NCI-H2227 (cell line): Measurements from ENCODE around the gene KDELR3.

ENCODE experiments used
- DNase-seq: peaks from one replicate; lab custom pipeline; 2025; ENCODE audit not compliant: unreplicated experiment; lab: John Stamatoyannopoulos, UW

Gene KDELR3

DNA sequence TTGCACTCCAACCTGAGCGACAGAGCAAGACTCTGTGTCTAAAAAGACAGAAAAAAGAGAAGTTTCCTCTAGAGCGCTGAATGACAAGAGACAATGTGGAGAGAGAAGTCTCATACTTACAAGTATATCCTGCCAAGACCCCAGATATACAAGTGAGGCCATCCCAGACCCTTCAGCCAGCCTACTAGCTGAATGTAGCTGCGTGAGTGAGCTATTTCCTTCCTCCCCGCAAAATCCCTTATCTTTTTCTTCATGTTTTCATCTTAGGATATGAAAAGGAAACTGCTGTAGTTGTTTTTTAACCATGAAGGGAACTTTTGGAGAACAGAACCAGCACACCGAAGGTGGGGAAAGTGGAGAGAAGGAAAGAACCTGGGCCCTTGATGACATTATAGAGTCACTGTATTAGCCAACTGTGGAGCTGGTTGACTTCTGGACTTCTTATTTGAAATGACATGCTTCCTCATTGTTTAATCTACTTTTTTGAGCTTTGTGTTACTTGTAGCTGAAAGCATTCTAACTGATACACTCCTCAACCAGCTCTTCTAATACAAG lies 42.6 kb downstream of the KDELR3 start:
- no peak for DNase-seq

DNA sequence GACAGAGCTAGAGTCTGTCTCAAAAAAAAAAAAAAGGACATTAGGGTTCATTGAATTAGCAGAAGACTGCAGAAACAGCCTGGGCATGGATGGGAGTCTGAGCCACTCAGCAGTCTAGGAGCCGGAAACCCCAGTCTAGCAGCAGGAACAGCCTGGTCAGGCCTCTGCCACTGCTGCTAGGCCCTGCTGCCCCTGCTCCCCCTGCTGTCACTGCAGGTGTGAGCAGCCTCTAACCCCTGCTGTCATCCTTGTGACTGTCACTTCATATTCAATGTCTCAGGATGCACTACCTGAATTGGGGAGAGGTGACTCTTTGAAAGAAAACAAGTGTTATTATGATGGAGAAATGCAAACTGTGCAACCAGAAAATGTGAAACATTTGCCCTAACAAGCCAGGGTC lies 45.2 kb downstream of the KDELR3 start:
- DNase-seq = no peak

DNA sequence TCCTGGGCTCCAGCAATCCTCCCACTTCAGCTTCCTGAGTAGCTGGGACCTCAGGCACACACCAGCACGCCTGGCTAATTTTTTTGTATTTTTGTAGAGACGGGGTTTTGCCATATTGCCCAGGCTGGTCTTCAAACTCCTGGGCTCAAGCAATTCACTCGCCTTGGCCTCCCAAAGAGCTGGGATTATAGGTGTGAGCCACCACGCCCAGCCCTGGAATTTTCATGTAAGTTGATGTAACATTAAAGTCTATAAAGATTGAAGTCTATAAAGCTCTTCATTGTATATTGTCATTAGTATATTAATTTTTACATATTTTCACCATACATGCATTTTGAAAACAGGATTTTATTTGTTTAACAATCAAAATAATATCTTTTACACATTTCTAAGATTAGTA lies 50.7 kb downstream of the KDELR3 start:
- DNase-seq = no peak

DNA sequence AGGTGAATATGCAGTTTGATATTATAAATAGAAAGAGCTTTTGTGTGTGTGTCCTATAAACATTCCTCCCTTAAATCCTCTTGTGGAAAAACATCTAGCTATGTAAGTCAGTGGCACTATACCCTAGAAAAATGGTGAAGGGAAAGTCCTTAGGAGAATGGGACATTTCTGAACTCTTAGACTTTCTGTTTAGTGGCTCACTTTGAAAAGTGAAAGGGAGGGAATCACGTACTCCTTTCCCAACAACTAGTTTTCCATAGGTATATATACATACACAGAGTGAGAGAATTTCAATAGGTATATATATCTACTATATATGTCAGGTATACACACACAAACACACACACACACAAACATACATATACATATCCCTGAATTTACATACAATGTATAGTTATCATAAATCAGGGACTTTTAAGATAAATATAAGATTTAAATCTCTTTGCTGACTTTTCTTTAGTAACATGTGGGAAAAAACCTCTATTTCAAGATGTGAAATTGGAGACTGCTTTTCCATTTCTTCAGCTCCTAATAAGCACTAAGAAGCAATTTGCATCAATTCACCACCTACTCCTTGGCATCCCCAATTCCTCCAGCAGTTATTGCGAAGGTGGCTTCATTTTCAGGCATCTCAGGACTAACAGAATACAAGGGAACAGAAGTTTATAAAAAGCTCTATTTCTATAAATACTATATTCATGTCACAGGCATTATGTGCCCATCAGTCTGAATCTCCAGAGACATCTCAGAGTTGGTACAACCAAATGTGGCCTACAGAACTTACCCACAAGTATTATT lies 51.8 kb downstream of the KDELR3 start:
- DNase-seq = no peak

DNA sequence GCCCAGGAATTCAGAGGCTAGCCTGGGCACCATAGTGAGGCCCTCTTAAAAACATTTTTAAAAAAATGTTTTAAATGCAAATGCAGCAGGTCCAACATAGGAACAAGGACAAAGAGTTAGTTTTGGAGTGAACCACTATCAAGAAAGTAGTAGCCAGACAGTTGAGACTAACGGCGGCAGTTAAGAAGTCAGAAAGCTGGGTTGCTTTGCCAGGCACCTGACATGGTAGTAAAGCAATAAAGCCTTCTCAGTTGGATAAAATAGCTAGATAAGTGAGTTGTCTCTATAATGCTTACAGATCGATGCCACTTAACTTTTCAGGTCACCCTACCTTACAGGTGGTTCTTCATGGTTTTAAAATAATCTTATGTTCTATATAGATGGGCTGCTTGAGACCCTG lies 55.1 kb downstream of the KDELR3 start:
- no peak for DNase-seq

DNA sequence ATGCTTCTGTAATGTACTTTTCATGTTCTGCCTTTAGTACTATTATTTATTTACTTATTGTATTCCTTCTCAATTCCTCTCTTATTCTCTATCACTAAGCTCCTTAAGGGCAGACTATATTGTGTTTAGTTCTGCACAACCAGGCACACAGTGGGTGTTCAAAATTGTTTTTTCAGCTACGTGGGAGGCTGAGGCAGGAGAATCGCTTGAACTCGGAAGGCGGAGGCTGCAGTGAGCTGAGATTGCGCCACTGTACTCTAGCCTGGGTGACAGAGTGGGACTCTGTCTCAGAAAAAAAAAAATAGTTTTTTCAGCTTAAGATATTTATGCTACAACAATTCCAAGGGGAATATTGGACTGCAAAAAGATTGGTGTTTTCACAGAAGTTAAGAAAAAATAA lies 55.6 kb downstream of the KDELR3 start:
- no peak for DNase-seq

DNA sequence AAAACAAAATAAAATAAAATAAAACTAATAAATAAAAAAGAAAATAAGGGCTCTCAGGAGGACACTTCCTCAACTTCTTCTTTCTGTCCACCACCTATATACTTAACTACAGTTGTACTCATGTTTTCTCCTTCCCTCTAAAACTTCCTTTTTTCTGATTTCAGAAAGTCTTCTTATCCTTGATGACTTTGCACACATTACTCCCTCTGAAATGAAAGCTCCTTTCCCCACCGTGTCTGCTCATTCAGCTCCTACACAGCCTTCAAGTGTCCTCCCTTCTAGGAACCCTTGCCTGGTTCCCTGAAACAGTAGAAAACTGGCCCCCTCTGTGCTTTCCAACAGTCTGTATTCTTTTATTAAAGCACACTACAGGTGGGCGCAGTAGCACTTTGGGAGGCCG lies 56.5 kb downstream of the KDELR3 start:
- DNase-seq = no peak

DNA sequence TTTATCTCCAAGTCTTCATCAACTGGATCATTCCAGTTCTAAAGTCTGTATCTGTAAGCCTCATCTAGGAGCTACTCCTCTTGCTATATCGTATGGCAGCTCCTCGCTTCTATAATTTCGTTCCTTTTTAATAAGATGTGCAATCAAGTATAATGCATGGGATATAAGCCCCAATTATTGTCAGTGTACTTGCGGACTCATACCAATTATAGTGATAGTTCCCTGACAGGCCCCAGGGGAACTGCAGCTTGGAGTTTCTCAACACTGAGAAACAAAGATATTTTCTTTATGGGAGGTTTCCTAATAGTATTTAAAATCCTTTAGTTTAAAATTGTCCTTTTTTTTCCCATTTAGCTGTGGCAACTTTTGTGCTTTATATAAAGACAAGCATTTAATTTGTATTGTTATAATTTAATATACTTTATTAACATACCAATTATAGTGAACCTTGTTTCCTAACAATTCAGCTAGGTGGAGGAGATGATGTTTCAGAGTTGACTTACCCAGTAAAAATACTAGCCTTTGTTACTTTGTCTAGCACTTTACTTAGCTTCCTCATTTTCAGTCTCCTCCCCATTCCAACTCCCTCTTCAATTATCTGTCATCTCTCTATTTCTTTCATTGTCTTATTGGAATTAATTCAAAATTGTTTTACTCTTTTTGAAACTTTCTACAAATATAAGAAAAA lies 63.5 kb downstream of the KDELR3 start:
- no peak for DNase-seq
